CD4-positive, alpha-beta T cell (primary cell): ENCODE results near the gene HLA-DRB1. TPM values are rescaled to one million over a fixed set of nuclear protein-coding genes. Genes with fewer than 3 reads are reported as not detected.

Experiments used
- ATAC-seq: fragments of 200-7000 bp; cut with Tn5 transposase; one replicate; pipeline ENCODE4 v1.10.0; 2022; ENCODE audit warnings: mild to moderate bottlenecking; ENCODE audit not compliant: poor library complexity
- CTCF ChIA-PET: fragments of 350-600 bp; sonication (Branson Sonifier 250); formaldehyde crosslinking; loops from one replicate; lab custom pipeline; 2021; ENCODE audit warnings: antibody characterized with exemption, inconsistent platforms; lab: Charles Lee
- POLR2A ChIA-PET: fragments of 350-600 bp; sonication (Branson Sonifier 250); formaldehyde crosslinking; loops from one replicate; lab custom pipeline; 2021; ENCODE audit warnings: antibody characterized with exemption, inconsistent platforms; lab: Charles Lee
- DNase-seq, 14 experiments: peaks; one replicate each; pipeline ENCODE4 v3.0.0-alpha.2; 2013 to 2020; ENCODE audit warnings: mixed read lengths in 2 of 14
- H3K27ac ChIP-seq, 2 donors: one replicate each; pipeline versions ENCODE4 v1.5.1 to v1.7.0; 2013; ENCODE audit warnings: low read length in 2 of 2, low read depth in 1 of 2, mild to moderate bottlenecking in 1 of 2
- H3K27me3 ChIP-seq, 2 experiments: 1 replicate in 1 of 2; 2 replicates in 1 of 2; pipeline versions ENCODE4 v1.6.1 to v1.7.0; 2013; ENCODE audit warnings: low read length in 2 of 2, control low read depth in 1 of 2, mild to moderate bottlenecking in 1 of 2, moderate library complexity in 1 of 2; ENCODE audit not compliant: insufficient read depth in 2 of 2, control insufficient read depth in 1 of 2
- H3K36me3 ChIP-seq: one replicate; pipeline ENCODE4 v1.6.1; 2013; ENCODE audit warnings: low read length, control low read depth; ENCODE audit not compliant: insufficient read depth
- H3K4me1 ChIP-seq: one replicate; pipeline ENCODE4 v1.6.1; 2013; ENCODE audit warnings: low read length, control low read depth; ENCODE audit not compliant: insufficient read depth
- H3K4me3 ChIP-seq: one replicate; pipeline ENCODE4 v1.5.1; 2013; ENCODE audit warnings: mild to moderate bottlenecking, low read length, moderate library complexity
- H3K9me3 ChIP-seq, 2 experiments: 1 replicate in 1 of 2; 2 replicates in 1 of 2; pipeline versions ENCODE4 v1.6.1 to v1.7.0; 2013; ENCODE audit warnings: low read length in 2 of 2, mild to moderate bottlenecking in 2 of 2, control low read depth in 1 of 2, moderate library complexity in 1 of 2; ENCODE audit not compliant: control insufficient read depth in 1 of 2, insufficient read depth in 1 of 2
- H3K27ac Mint-ChIP-seq: one replicate; pipeline ENCODE4 v1.8.0; 2020; ENCODE audit warnings: mixed read lengths
- H3K27me3 Mint-ChIP-seq: one replicate; pipeline ENCODE4 v1.8.0; 2021; ENCODE audit warnings: mixed read lengths
- H3K36me3 Mint-ChIP-seq: one replicate; pipeline ENCODE4 v1.8.0; 2021; ENCODE audit warnings: low read depth, mixed read lengths
- H3K4me1 Mint-ChIP-seq: one replicate; pipeline ENCODE4 v1.8.0; 2021; ENCODE audit warnings: low read depth, mixed read lengths
- H3K4me3 Mint-ChIP-seq: one replicate; pipeline ENCODE4 v1.8.0; 2020; ENCODE audit warnings: mild to moderate bottlenecking, mixed read lengths
- H3K9me3 Mint-ChIP-seq: one replicate; pipeline ENCODE4 v1.8.0; 2020; ENCODE audit warnings: mixed read lengths
- CTCF ChIP-seq: fragments of 200-600 bp; IDR thresholded peaks from one replicate; pipeline ENCODE4 v1.8.0; 2022; ENCODE audit warnings: antibody characterized with exemption, mild to moderate bottlenecking
- intact Hi-C, 2 experiments: fragments of 100-400 bp; cut with DNase I in 1 of 2; cut with micrococcal nuclease in 1 of 2; formaldehyde crosslinking; loops; one replicate each; pipeline versions ENCODE4 v1.15.1 to v1.9.0; 2023 to 2025; cut with DNase I, micrococcal nuclease
- polyA plus RNA-seq, 2 donors: library from polyadenylated mRNA; unstranded; fragments of 120-200 nt; gene quantifications; one replicate each; pipeline ENCODE4 v1.2.1, GENCODE V29; 2013
- total RNA-seq, 174 experiments: library from RNA in 2 of 174; stranded (reverse) in 2 of 174; gene quantifications; one replicate each; pipeline ENCODE4 v1.2.3 and lab custom pipeline; 2021 to 2026

The HLA-DRB1 gene
- 10 to 100 TPM; 31.3 to 33.6 TPM for total RNA-seq
- 149 TPM for polyA plus RNA-seq (2013, experiment 1 of 2)
- polyA plus RNA-seq (2013, experiment 2 of 2) = 98.3 TPM
- total RNA-seq (lab: John Stamatoyannopoulos, UW) = 5.4 to 265 (median 21.6) reads per million in 172 experiments

DNA sequence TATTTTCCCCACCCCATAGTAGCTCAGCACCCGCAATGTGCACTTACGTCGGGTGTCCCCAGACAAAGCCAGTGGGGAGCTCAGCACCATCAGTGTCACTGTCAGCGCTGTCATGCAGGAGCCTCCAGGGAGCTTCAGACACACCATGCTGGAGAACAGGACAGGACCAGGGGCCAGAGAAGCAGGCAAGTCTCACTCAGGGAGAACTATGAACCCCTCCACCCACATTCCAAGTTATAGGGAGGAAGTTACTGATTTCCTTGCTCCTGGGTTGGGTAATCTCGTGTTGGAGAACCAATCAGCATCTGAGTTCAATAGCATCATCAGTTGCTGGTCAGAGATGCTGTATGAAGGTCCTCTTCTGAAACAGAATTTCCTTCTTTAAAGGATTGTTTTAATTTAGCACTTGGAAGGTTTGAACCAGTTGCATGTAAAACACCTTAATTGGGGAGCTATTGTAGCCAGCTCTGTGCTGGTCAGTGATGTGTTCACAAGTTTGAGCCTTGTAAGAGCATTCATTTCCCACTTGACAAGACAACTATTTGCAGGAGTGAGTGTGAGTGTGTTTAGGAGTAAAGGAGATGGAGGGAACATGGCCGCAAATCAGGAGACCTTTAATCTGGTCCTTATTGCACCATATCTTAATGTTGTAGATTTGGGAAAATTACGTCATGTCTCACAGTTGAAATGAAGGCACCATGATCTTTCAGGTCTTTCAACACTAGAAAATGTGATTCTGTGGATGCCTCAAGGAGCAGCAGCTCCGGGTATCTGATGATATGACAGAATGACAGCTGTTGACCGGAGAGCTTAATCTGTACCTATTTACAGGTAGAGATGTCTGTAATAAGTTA, at the start of gene HLA-DRB1:
Gene HLA-DRB1 (minus strand): TSS at position 253 of the 854 bp plus-strand sequence. CDS start 106 bp downstream, at position 147.
- Histone ChIP-seq H3K4me1 (no peaks in the 10 kb centered on the region), H3K4me3 (peak within 1 kb of the TSS; percentile 25), H3K27me3 (no peaks in the 10 kb centered on the region), H3K27ac (no peak within 1 kb of the TSS), H3K36me3 (no peaks in the 10 kb centered on the region), H3K9me3 (no peaks in the 10 kb centered on the region)
- no peaks in the 10 kb centered on the region for H3K9me3 Mint-ChIP-seq
- intact Hi-C loops = no loop called here
- H3K27ac Mint-ChIP-seq = no peak within 1 kb of the TSS
- ATAC-seq (peak; percentile 91), DNase-seq (peak in 5 of 14 experiments; percentile 4 to 70 (median 55))
- peaks cover 3% of the 10 kb centered on the region for H3K27me3 Mint-ChIP-seq
- ChIA-PET CTCF (no interaction called here), POLR2A (no interaction called here)
- H3K36me3 Mint-ChIP-seq = no peaks in the 10 kb centered on the region
- peaks cover 4% of the 10 kb centered on the region for H3K4me1 Mint-ChIP-seq
- peak within 1 kb of the TSS; percentile 80 for H3K4me3 Mint-ChIP-seq
- no peak for TF ChIP-seq CTCF

DNA sequence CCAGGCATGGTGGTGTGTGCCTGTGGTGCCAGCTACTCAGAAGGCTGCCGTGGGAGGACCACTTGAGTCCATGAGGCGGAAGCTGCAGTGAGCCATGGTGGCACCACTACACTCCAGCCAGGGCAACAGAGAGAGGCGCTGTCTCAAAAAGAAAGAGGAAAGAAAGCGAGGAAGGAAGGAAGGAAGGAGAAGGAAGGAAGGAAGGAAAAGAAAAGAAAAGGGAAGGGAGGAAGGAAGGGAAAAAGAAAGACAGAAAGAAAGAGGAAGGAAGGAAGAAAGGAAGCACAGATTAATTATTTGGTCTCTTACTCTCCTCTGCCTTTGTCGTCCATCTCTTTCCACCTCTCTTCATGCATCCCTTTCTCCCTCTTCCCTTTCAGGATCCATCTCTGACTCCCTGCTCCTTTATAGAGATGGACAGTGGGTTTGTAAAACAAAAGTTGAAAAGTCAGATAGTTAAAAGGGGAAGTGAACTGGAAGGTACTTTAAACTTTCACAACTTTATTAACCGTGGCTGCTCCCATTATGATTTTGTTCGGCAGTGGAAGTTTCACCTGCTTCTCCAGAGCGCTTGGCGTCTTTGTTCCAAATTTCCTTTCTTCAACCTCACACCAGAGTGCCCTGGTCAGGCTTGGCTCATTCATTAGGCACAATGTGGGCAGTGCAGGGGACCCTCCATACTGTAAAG, 49.0 kb upstream of the HLA-DRB1 start:
- no peaks in the 10 kb centered on the region for H3K9me3 Mint-ChIP-seq

More for the DNA sequence above, 49.0 kb upstream of the HLA-DRB1 start:
- Histone ChIP-seq H3K27ac (no peak overlapping the region), H3K4me3 (no peak overlapping the region), H3K36me3 (no peaks in the 10 kb centered on the region), H3K9me3 (no peaks in the 10 kb centered on the region), H3K27me3 (no peaks in the 10 kb centered on the region), H3K4me1 (no peaks in the 10 kb centered on the region)
- DNase-seq (no peak), ATAC-seq (no peak)
- Mint-ChIP-seq H3K4me1 (peaks cover 25% of the 10 kb centered on the region), H3K27me3 (no peaks in the 10 kb centered on the region), H3K4me3 (no peak overlapping the region), H3K27ac (no peak overlapping the region), H3K36me3 (no peaks in the 10 kb centered on the region)
- CTCF ChIA-PET = interaction anchor here (1.2 to 1.3 kb wide), 2 partner anchors 16 to 225 kb away, joined by 3 read pairs; no protein-coding TSS in a partner anchor
- intact Hi-C loops = no loop called here
- no peak for TF ChIP-seq CTCF
- POLR2A ChIA-PET = no interaction called here
